ENCODE measurements around the gene RBM33. TPM values are rescaled to one million over a fixed set of nuclear protein-coding genes. Genes with fewer than 3 reads are reported as not detected.
"Not testable (repeated sequence)": the region's sequence is repeated elsewhere in the genome, so short reads cannot be mapped to it uniquely, and the experiment has no call there.

Gene RBM33
- total RNA-seq, 1 donor from 2014 or later: 62.8 TPM

DNA sequence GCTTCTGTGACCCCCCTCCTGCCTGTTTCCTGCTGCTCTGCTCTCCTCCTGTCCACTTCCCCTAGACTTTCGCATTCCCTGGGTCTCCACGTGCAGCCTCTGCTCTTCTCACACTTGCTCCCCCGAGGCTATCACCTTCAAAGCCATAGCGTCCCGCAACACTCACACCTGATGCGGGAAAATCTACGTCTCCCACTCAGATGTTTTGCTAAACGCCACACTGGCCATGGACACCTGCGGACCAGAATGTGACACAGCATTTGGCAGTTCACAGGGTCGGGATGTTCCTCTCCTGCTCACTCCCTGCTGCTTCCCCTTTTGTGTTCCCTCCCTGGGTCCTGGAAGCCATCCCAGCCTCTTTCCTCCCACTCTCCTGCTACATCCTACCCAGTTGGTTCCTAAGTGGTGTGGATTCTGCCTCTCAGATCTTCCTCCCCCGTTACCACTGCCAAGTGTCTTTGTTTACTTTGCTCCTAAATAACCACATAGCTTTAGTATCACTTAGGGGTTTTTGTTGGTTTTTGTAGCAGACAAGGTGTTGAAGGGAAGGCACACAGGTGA lies 33.7 kb upstream of the RBM33 start:
- H3K9me3 ChIP-seq: no peaks in the 10 kb centered on the region
- H3K27ac ChIP-seq: no peak overlapping the region
- no peaks in the 10 kb centered on the region for H3K27me3 ChIP-seq
- DNase-seq (no peak), ATAC-seq (peak; percentile 25)
- intact Hi-C loops (cut with DNase I): no loop called here
- H3K4me1 ChIP-seq: no peaks in the 10 kb centered on the region
- no peaks in the 10 kb centered on the region for H3K36me3 ChIP-seq
- TF ChIP-seq, protein P1, sequence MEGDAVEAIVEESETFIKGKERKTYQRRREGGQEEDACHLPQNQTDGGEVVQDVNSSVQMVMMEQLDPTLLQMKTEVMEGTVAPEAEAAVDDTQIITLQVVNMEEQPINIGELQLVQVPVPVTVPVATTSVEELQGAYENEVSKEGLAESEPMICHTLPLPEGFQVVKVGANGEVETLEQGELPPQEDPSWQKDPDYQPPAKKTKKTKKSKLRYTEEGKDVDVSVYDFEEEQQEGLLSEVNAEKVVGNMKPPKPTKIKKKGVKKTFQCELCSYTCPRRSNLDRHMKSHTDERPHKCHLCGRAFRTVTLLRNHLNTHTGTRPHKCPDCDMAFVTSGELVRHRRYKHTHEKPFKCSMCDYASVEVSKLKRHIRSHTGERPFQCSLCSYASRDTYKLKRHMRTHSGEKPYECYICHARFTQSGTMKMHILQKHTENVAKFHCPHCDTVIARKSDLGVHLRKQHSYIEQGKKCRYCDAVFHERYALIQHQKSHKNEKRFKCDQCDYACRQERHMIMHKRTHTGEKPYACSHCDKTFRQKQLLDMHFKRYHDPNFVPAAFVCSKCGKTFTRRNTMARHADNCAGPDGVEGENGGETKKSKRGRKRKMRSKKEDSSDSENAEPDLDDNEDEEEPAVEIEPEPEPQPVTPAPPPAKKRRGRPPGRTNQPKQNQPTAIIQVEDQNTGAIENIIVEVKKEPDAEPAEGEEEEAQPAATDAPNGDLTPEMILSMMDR (IDR thresholded peaks at IDR 0.05): no peak
- H3K4me3 ChIP-seq: no peak overlapping the region

DNA sequence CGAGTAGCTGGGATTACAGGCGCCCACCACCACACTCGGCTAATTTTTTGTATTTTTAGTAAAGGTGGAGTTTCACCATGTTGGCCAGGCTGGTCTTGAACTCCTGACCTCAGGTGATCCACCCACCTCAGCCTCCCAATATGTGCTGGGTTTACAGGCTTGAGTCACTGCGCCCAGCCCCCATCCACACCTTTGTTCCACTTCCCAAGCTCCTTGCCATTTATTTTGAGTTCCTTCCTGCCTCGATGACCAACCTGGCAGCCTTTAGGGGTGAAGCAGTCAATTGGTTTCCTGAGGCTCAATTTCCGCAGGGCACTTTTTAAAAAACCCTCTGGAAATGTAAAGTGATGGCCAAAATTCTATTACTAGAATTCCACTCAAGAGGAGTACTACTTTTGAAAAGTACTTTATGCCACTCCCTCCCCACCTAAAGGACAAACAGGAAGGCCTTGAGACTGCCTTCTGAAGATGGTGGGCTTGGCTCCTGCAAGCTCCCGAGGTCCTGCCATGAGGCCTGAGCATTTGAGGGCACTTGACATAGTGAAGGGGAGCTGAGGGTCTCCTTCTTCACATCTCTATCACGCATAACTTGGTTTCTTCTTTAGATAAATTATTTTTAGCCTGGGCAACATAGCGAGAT lies 32.5 kb upstream of the RBM33 start:
- DNase-seq: no peak
- TF ChIP-seq, protein P1 (IDR thresholded peaks at IDR 0.05): no peak

DNA sequence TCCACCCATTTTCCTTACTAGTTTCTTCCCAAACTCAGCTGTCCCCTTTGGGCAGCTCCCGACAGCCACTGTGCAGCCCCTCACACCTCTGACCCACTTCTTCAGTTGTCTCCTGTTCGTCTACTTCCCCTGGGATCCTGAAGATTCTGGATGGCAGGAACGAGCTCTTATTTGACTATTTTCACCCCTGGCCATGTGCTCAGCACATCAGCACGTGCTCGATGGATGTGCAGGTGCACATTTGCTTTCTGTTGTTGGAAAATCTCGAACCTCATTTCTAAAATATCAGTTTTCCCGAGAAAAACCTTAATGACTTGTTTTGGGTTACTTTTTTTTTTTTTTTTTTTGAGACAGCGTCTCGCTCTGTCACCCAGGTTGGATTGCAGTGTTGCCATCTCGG lies 31.8 kb upstream of the RBM33 start:
- Histone ChIP-seq H3K4me1 (no peaks in the 10 kb centered on the region), H3K4me3 (no peak overlapping the region), H3K36me3 (no peaks in the 10 kb centered on the region), H3K27ac (no peak overlapping the region), H3K27me3 (no peaks in the 10 kb centered on the region), H3K9me3 (no peaks in the 10 kb centered on the region)
- intact Hi-C loops (cut with DNase I): no loop called here
- no peak for ATAC-seq
- TF ChIP-seq, protein P1 (IDR thresholded peaks at IDR 0.05): no peak
- DNase-seq: no peak

More for the DNA sequence above, 32.5 kb upstream of the RBM33 start:
- Histone ChIP-seq H3K4me3 (no peak overlapping the region), H3K9me3 (no peaks in the 10 kb centered on the region), H3K36me3 (no peaks in the 10 kb centered on the region), H3K27ac (no peak overlapping the region), H3K4me1 (no peaks in the 10 kb centered on the region), H3K27me3 (no peaks in the 10 kb centered on the region)
- peak; percentile 71 for ATAC-seq
- intact Hi-C loops (cut with DNase I): no loop called here

DNA sequence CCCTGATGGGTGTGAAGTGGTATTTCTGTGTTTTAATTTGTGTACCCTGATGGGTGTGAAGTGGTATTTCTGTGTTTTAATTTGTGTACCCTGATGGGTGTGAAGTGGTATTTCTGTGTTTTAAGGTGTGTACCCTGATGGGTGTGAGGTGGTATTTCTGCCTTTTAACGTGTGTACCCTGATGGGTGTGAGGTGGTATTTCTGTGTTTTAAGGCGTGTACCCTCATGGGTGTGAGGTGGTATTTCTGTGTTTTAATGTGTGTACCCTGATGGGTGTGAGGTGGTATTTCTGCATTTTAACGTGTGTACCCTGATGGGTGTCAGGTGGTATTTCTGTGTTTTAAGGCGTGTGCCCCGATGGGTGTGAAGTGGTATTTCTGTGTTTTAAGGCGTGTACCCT lies 29.4 kb upstream of the RBM33 start:
- H3K4me1 ChIP-seq; H3K36me3 ChIP-seq; intact Hi-C loops (cut with DNase I); DNase-seq; H3K4me3 ChIP-seq; ATAC-seq; H3K9me3 ChIP-seq; H3K27me3 ChIP-seq; H3K27ac ChIP-seq: not testable (repeated sequence)

DNA sequence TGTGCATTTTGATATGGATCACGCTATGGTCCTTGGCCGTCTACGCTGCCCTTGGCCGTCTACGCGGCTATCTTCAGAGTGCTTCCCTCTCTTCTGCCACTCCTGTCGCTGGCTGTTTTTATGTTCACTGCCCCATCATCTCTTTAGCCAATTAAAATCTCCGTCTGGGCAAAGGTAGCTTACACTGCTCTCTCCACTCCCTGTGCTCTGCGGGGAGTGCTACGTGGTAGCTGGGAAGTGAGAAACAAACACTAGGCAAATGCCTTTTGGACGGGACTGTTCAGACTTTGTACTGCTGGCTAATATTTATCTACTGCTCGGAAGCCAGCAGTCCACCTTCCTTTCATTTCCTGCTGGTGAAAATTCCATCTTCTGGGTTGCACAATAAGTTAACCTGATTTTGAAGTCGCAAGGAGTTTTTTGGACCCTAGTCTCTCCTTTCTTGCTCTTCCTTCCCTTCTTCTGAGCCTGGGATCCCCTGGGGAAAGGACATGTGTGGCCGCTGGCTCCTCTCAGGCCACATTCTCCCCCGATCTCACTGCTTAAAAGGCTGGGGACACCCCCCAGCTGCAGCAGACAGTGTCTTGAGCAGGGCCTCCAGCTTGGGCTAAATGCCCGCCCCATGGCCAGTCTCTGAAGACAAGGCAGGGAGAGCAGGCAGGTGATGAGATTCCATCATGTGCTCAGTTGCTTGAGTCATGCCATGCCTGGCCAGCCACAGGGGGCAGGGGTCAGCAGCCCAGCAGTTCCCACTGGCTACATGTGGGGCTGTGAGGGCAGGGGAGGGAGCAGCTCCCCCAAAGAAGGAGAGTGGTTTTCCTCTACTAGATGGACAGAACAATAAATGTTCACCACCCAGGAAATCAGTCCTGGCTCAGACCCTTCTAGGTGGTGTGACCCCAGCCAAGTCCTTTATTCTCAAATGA lies 25.5 kb upstream of the RBM33 start:
- H3K27me3 ChIP-seq: no peaks in the 10 kb centered on the region
- no peaks in the 10 kb centered on the region for H3K9me3 ChIP-seq
- peak overlapping the region; percentile 76 for H3K27ac ChIP-seq
- TF ChIP-seq, protein P1 (IDR thresholded peaks at IDR 0.05): no peak
- no peaks in the 10 kb centered on the region for H3K36me3 ChIP-seq
- no peak for DNase-seq
- no peaks in the 10 kb centered on the region for H3K4me1 ChIP-seq
- no peak overlapping the region for H3K4me3 ChIP-seq
- intact Hi-C loops (cut with DNase I): no loop called here
- ATAC-seq: peak; percentile 98
